GM12878 (cell line): Measurements from ENCODE around the gene PRKAR2B.

ENCODE experiments used
- EZH2 ChIP-seq: IDR thresholded peaks from 2 replicates; pipeline ENCODE4 v1.6.1; 2012; ENCODE audit warnings: low read depth, mild to moderate bottlenecking, control low read depth, inconsistent platforms, low read length, borderline replicate concordance; ENCODE audit not compliant: control insufficient read depth
- TF ChIP-seq, protein P1 (sequence below): fragments of 450-650 bp; IDR thresholded peaks from 2 replicates; pipeline ENCODE4 v1.6.1; 2018; ENCODE audit warnings: mild to moderate bottlenecking, low read depth, moderate library complexity; ENCODE audit not compliant: partially characterized antibody
- TF ChIP-seq, protein P2 (sequence below), 3 experiments: IDR thresholded peaks in 2 of 3; conservative IDR thresholded peaks in 1 of 3; 2 replicates each; pipeline ENCODE4 v1.5.1; 2011; ENCODE audit warnings: low read depth in 3 of 3, low read length in 3 of 3, mild to moderate bottlenecking in 3 of 3, control low read depth in 2 of 3, moderate library complexity in 2 of 3, inconsistent platforms in 1 of 3, mixed read lengths in 1 of 3; ENCODE audit not compliant: control insufficient read depth in 2 of 3, insufficient read depth in 1 of 3; ENCODE audit errors: extremely low read depth in 1 of 3
- TF ChIP-seq, protein P3 (sequence below): fragments of 450-650 bp; IDR thresholded peaks from 2 replicates; pipeline ENCODE4 v1.6.1; 2017; ENCODE audit warnings: mild to moderate bottlenecking, moderate library complexity
- TF ChIP-seq, protein P4 (sequence below): IDR thresholded peaks from 2 replicates; pipeline ENCODE4 v1.6.1; 2012; ENCODE audit warnings: mild to moderate bottlenecking, low read depth, low read length

DNA sequence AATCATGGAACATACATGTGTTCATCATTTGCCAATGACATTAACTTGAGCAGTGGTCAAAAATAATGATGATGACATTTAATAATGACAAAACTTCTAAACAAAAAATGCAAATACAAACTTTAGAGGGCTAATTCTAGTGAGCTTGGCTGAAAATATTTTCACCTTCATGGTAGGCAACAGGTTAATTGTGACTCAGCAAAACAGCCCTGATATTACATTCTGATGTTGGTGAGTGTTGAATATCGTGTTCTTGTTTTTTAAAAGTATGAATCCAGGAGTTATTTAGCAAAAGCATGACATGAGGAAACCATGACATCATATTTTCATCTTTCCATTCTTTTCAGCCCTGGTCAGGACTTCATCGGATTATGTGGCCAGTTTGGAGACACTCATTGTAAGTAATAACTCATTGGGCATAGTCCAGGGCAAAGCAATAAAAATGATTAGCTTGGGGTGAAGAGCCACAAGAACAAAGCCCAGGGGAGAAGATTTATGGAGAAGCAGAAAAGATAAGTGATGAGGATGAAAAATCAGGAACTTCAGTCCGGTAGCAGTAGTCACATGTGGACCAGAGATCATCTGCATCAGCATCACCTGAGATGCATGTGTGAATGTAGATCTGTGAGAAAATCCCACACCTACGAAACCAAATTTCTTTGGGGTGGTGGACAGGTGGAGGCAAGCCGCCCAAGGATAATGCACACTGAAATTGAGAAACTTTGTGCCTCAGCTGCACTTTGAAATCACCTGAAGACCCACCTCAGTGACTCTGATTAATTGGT, 46.8 kb upstream of the PRKAR2B start:
- TF ChIP-seq, protein P1, sequence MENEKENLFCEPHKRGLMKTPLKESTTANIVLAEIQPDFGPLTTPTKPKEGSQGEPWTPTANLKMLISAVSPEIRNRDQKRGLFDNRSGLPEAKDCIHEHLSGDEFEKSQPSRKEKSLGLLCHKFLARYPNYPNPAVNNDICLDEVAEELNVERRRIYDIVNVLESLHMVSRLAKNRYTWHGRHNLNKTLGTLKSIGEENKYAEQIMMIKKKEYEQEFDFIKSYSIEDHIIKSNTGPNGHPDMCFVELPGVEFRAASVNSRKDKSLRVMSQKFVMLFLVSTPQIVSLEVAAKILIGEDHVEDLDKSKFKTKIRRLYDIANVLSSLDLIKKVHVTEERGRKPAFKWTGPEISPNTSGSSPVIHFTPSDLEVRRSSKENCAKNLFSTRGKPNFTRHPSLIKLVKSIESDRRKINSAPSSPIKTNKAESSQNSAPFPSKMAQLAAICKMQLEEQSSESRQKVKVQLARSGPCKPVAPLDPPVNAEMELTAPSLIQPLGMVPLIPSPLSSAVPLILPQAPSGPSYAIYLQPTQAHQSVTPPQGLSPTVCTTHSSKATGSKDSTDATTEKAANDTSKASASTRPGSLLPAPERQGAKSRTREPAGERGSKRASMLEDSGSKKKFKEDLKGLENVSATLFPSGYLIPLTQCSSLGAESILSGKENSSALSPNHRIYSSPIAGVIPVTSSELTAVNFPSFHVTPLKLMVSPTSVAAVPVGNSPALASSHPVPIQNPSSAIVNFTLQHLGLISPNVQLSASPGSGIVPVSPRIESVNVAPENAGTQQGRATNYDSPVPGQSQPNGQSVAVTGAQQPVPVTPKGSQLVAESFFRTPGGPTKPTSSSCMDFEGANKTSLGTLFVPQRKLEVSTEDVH: no peak
- TF ChIP-seq EZH2: no peak
- TF ChIP-seq, protein P2, sequence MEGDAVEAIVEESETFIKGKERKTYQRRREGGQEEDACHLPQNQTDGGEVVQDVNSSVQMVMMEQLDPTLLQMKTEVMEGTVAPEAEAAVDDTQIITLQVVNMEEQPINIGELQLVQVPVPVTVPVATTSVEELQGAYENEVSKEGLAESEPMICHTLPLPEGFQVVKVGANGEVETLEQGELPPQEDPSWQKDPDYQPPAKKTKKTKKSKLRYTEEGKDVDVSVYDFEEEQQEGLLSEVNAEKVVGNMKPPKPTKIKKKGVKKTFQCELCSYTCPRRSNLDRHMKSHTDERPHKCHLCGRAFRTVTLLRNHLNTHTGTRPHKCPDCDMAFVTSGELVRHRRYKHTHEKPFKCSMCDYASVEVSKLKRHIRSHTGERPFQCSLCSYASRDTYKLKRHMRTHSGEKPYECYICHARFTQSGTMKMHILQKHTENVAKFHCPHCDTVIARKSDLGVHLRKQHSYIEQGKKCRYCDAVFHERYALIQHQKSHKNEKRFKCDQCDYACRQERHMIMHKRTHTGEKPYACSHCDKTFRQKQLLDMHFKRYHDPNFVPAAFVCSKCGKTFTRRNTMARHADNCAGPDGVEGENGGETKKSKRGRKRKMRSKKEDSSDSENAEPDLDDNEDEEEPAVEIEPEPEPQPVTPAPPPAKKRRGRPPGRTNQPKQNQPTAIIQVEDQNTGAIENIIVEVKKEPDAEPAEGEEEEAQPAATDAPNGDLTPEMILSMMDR (IDR thresholded peaks at IDR 0.05 in 2 of 3, conservative IDR thresholded peaks at IDR 0.05 in 1 of 3; ENCODE audit: control insufficient read depth in 2 of 3, extremely low read depth in 1 of 3, insufficient read depth in 1 of 3, low read depth in 3 of 3, low read length in 3 of 3): no peak
- TF ChIP-seq, protein P3, sequence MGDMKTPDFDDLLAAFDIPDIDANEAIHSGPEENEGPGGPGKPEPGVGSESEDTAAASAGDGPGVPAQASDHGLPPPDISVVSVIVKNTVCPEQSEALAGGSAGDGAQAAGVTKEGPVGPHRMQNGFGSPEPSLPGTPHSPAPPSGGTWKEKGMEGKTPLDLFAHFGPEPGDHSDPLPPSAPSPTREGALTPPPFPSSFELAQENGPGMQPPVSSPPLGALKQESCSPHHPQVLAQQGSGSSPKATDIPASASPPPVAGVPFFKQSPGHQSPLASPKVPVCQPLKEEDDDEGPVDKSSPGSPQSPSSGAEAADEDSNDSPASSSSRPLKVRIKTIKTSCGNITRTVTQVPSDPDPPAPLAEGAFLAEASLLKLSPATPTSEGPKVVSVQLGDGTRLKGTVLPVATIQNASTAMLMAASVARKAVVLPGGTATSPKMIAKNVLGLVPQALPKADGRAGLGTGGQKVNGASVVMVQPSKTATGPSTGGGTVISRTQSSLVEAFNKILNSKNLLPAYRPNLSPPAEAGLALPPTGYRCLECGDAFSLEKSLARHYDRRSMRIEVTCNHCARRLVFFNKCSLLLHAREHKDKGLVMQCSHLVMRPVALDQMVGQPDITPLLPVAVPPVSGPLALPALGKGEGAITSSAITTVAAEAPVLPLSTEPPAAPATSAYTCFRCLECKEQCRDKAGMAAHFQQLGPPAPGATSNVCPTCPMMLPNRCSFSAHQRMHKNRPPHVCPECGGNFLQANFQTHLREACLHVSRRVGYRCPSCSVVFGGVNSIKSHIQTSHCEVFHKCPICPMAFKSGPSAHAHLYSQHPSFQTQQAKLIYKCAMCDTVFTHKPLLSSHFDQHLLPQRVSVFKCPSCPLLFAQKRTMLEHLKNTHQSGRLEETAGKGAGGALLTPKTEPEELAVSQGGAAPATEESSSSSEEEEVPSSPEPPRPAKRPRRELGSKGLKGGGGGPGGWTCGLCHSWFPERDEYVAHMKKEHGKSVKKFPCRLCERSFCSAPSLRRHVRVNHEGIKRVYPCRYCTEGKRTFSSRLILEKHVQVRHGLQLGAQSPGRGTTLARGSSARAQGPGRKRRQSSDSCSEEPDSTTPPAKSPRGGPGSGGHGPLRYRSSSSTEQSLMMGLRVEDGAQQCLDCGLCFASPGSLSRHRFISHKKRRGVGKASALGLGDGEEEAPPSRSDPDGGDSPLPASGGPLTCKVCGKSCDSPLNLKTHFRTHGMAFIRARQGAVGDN: no peak
- TF ChIP-seq, protein P4, sequence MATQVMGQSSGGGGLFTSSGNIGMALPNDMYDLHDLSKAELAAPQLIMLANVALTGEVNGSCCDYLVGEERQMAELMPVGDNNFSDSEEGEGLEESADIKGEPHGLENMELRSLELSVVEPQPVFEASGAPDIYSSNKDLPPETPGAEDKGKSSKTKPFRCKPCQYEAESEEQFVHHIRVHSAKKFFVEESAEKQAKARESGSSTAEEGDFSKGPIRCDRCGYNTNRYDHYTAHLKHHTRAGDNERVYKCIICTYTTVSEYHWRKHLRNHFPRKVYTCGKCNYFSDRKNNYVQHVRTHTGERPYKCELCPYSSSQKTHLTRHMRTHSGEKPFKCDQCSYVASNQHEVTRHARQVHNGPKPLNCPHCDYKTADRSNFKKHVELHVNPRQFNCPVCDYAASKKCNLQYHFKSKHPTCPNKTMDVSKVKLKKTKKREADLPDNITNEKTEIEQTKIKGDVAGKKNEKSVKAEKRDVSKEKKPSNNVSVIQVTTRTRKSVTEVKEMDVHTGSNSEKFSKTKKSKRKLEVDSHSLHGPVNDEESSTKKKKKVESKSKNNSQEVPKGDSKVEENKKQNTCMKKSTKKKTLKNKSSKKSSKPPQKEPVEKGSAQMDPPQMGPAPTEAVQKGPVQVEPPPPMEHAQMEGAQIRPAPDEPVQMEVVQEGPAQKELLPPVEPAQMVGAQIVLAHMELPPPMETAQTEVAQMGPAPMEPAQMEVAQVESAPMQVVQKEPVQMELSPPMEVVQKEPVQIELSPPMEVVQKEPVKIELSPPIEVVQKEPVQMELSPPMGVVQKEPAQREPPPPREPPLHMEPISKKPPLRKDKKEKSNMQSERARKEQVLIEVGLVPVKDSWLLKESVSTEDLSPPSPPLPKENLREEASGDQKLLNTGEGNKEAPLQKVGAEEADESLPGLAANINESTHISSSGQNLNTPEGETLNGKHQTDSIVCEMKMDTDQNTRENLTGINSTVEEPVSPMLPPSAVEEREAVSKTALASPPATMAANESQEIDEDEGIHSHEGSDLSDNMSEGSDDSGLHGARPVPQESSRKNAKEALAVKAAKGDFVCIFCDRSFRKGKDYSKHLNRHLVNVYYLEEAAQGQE: no peak
